HG02642 (cell line): Measurements from ENCODE around the gene USP33.
"Not testable (repeated sequence)": the region's sequence is repeated elsewhere in the genome, so short reads cannot be mapped to it uniquely, and the experiment has no call there.

Experiments used
- ATAC-seq: cut with Tn5 transposase; IDR thresholded peaks from one replicate; pipeline ENCODE4 v1.9.1; 2021; ENCODE audit warnings: mild to moderate bottlenecking; ENCODE audit not compliant: unreplicated experiment, poor library complexity

The USP33 gene

GRCh38 chr1:77674807-77675206 lies 84.8 kb downstream of the USP33 start:
- not testable (repeated sequence) for ATAC-seq

- ATAC-seq = no peak
Observed at GRCh38 chr1:77673716-77674355, 85.8 kb downstream of the USP33 start.

GRCh38 chr1:77673030-77673429 lies 86.6 kb downstream of the USP33 start:
- no peak for ATAC-seq

- no peak for ATAC-seq
Observed at GRCh38 chr1:77672374-77672773, 87.3 kb downstream of the USP33 start.

- no peak for ATAC-seq
Observed at GRCh38 chr1:77671836-77672235, 87.8 kb downstream of the USP33 start.

GRCh38 chr1:77670330-77670729 lies 89.3 kb downstream of the USP33 start:
- ATAC-seq = no peak

- ATAC-seq = no peak
Observed at GRCh38 chr1:77668924-77669449, 90.7 kb downstream of the USP33 start.

GRCh38 chr1:77664939-77665516 lies 94.6 kb downstream of the USP33 start:
- no peak for ATAC-seq

- ATAC-seq = no peak
Observed at GRCh38 chr1:77661696-77662095, 98.0 kb downstream of the USP33 start.

GRCh38 chr1:77659879-77660593 lies 99.6 kb downstream of the USP33 start:
- ATAC-seq = no peak

GRCh38 chr1:77658271-77658670 lies 101.4 kb downstream of the USP33 start:
- ATAC-seq = no peak

GRCh38 chr1:77655431-77655974 lies 104.1 kb downstream of the USP33 start:
- peak; percentile 58 for ATAC-seq

- ATAC-seq = no peak
Observed at GRCh38 chr1:77652970-77653516, 106.6 kb downstream of the USP33 start.

GRCh38 chr1:77652268-77652667 lies 107.4 kb downstream of the USP33 start:
- ATAC-seq = no peak

GRCh38 chr1:77649127-77649526 lies 110.5 kb downstream of the USP33 start:
- no peak for ATAC-seq

GRCh38 chr1:77646224-77646623 lies 113.4 kb downstream of the USP33 start:
- ATAC-seq = not testable (repeated sequence)
